ENCODE measurements around the gene CMTM4. TPM values are rescaled to one million over a fixed set of nuclear protein-coding genes. Genes with fewer than 3 reads are reported as not detected.

CMTM4 gene
- total and polyA plus RNA-seq, 2 experiments from 2014 or later, result 14.1 to 77.0 TPM

- no peak for TF ChIP-seq ETS1 (IDR thresholded peaks at IDR 0.05)
- TF ChIP-seq ZNF462 (CRISPR knock-in tag; IDR thresholded peaks at IDR 0.05), result no peak
- TF ChIP-seq REST (IDR thresholded peaks at IDR 0.05; ENCODE audit: unreplicated experiment), result no peak
- no peak for TF ChIP-seq POLR2AphosphoS5 (IDR thresholded peaks at IDR 0.05; ENCODE audit: low read depth)
- no peak for TF ChIP-seq EZH2phosphoT487 (IDR thresholded peaks at IDR 0.05; ENCODE audit: unreplicated experiment)
- TF ChIP-seq STAT1 (IDR thresholded peaks at IDR 0.05; ENCODE audit: unreplicated experiment), result no peak
- no peak for TF ChIP-seq CTCF (conservative IDR thresholded peaks at IDR 0.05; ENCODE audit: low read depth in 2 of 2)
- no peak for TF ChIP-seq EZH2 (IDR thresholded peaks at IDR 0.05; ENCODE audit: low read depth, unreplicated experiment)
- no peak for TF ChIP-seq CREB1 (CRISPR knock-in tag; IDR thresholded peaks at IDR 0.05; ENCODE audit: low read depth)
- TF ChIP-seq NANOG (IDR thresholded peaks at IDR 0.05; ENCODE audit: borderline replicate concordance), result no peak
- no peak for TF ChIP-seq ZNF331 (CRISPR knock-in tag; IDR thresholded peaks at IDR 0.05; ENCODE audit: low read depth)
- no peak for TF ChIP-seq JUNB (IDR thresholded peaks at IDR 0.05; ENCODE audit: unreplicated experiment)
- TF ChIP-seq ZNF114 (CRISPR knock-in tag; IDR thresholded peaks at IDR 0.05), result no peak
- Mint-ChIP-seq H3K27ac (no peak overlapping the region), H3K27me3 (ENCODE audit: insufficient read depth, low read depth, poor library complexity) (peaks cover 4% of the 10 kb centered on the region), H3K4me1 (peaks cover 21% of the 10 kb centered on the region), H3K4me3 (no peak overlapping the region), H3K9me3 (no peaks in the 10 kb centered on the region), H3K36me3 (ENCODE audit: low read depth) (peaks cover 14% of the 10 kb centered on the region; the same call in 2 of the 3 replicates)
- DNase-seq (ENCODE audit: low spot score) (no peak), ATAC-seq (no peak)
- H3K27me3 ChIP-seq (ENCODE audit: insufficient read depth), result no peaks in the 10 kb centered on the region
- H3K79me2 ChIP-seq (replicated peaks; ENCODE audit: insufficient read depth), result peaks cover 29% of the 10 kb centered on the region; the same call in 1 of the 2 replicates
- H3K36me3 ChIP-seq (ENCODE audit: insufficient read depth), result no peaks in the 10 kb centered on the region
- H3K4me2 ChIP-seq, result no peak overlapping the region
- H3F3A ChIP-seq (replicated peaks; ENCODE audit: low read depth), result no peaks in the 10 kb centered on the region
- H3K4me3 ChIP-seq, result no peak overlapping the region
- no peak overlapping the region for H2AFZ ChIP-seq
- H3K9me2 ChIP-seq (ENCODE audit: insufficient read depth), result no peaks in the 10 kb centered on the region
- H3K27ac ChIP-seq (ENCODE audit: low read depth), result no peak overlapping the region
- H4K20me1 ChIP-seq (replicated peaks; ENCODE audit: insufficient read depth), result peaks cover 13% of the 10 kb centered on the region
- H3K4me1 ChIP-seq (ENCODE audit: insufficient read depth), result peaks cover 18% of the 10 kb centered on the region
Measured at GRCh38 chr16:66637806-66638205, 58.7 kb downstream of the CMTM4 start.

Data from GM23338 (cell line).